ENCODE measurements around the gene KLRC2. TPM values are rescaled to one million over a fixed set of nuclear protein-coding genes. Genes with fewer than 3 reads are reported as not detected.
A peak's percentile ranks its signal among the peaks of the same experiment; 100 is the strongest.
"Not testable (repeated sequence)": the region's sequence is repeated elsewhere in the genome, so short reads cannot be mapped to it uniquely, and the experiment has no call there.

KLRC2 gene
- polyA plus RNA-seq, 1 donor, result 1.6 TPM

- H3K27me3 ChIP-seq (ENCODE audit: control insufficient read depth, insufficient read depth, low read length), result no peaks in the 10 kb centered on the region
- no peak overlapping the region for H3K4me3 ChIP-seq (ENCODE audit: low read length)
- no peak overlapping the region for H3K27ac ChIP-seq (ENCODE audit: low read length)
- H3K36me3 ChIP-seq (ENCODE audit: control insufficient read depth, insufficient read depth, low read length), result no peaks in the 10 kb centered on the region
- H3K9me3 ChIP-seq (ENCODE audit: control insufficient read depth, low read depth, low read length), result no peaks in the 10 kb centered on the region
- DNase-seq, result no peak
- H3K4me1 ChIP-seq (ENCODE audit: control insufficient read depth, insufficient read depth, low read length), result no peaks in the 10 kb centered on the region
- WGBS (ENCODE audit: insufficient coverage, low lambda C conversion rate), result no CpG with 5 or more reads among the region's 4 CpGs
Observed at GRCh38 chr12:10406725-10407124, 29.1 kb downstream of the KLRC2 start.

- no peak overlapping the region for H3K4me3 ChIP-seq (ENCODE audit: low read length)
- no peaks in the 10 kb centered on the region for H3K27me3 ChIP-seq (ENCODE audit: control insufficient read depth, insufficient read depth, low read length)
- H3K36me3 ChIP-seq (ENCODE audit: control insufficient read depth, insufficient read depth, low read length), result no peaks in the 10 kb centered on the region
- no peak for DNase-seq
- H3K4me1 ChIP-seq (ENCODE audit: control insufficient read depth, insufficient read depth, low read length), result no peaks in the 10 kb centered on the region
- H3K27ac ChIP-seq (ENCODE audit: low read length), result no peak overlapping the region
- no peaks in the 10 kb centered on the region for H3K9me3 ChIP-seq (ENCODE audit: control insufficient read depth, low read depth, low read length)
- WGBS (ENCODE audit: insufficient coverage, low lambda C conversion rate), result 86% methylated on average over 1 of the region's 5 CpGs
Observed at GRCh38 chr12:10405294-10405693, 30.5 kb downstream of the KLRC2 start.

- Histone ChIP-seq H3K4me3 (ENCODE audit: low read length) (no peak overlapping the region), H3K4me1 (ENCODE audit: control insufficient read depth, insufficient read depth, low read length) (no peaks in the 10 kb centered on the region)
- no peak for DNase-seq
Observed at GRCh38 chr12:10404798-10405197, 31.0 kb downstream of the KLRC2 start.

GRCh38 chr12:10400829-10401228, 35.0 kb downstream of the KLRC2 start:
- no peak for DNase-seq
- H3K4me1 ChIP-seq (ENCODE audit: control insufficient read depth, insufficient read depth, low read length), result no peaks in the 10 kb centered on the region
- H3K27me3 ChIP-seq (ENCODE audit: control insufficient read depth, insufficient read depth, low read length), result no peaks in the 10 kb centered on the region
- H3K4me3 ChIP-seq (ENCODE audit: low read length), result no peak overlapping the region
- no peaks in the 10 kb centered on the region for H3K36me3 ChIP-seq (ENCODE audit: control insufficient read depth, insufficient read depth, low read length)
- H3K9me3 ChIP-seq (ENCODE audit: control insufficient read depth, low read depth, low read length), result no peaks in the 10 kb centered on the region
- H3K27ac ChIP-seq (ENCODE audit: low read length), result no peak overlapping the region

More at GRCh38 chr12:10404798-10405197, 31.0 kb downstream of the KLRC2 start:
- no peak overlapping the region for H3K27ac ChIP-seq (ENCODE audit: low read length)
- no peaks in the 10 kb centered on the region for H3K36me3 ChIP-seq (ENCODE audit: control insufficient read depth, insufficient read depth, low read length)
- H3K27me3 ChIP-seq (ENCODE audit: control insufficient read depth, insufficient read depth, low read length), result no peaks in the 10 kb centered on the region
- H3K9me3 ChIP-seq (ENCODE audit: control insufficient read depth, low read depth, low read length), result no peaks in the 10 kb centered on the region

- Histone ChIP-seq H3K36me3 (ENCODE audit: control insufficient read depth, insufficient read depth, low read length) (no peaks in the 10 kb centered on the region), H3K4me3 (ENCODE audit: low read length) (no peak overlapping the region), H3K4me1 (ENCODE audit: control insufficient read depth, insufficient read depth, low read length) (peaks cover 2% of the 10 kb centered on the region), H3K9me3 (ENCODE audit: control insufficient read depth, low read depth, low read length) (no peaks in the 10 kb centered on the region), H3K27me3 (ENCODE audit: control insufficient read depth, insufficient read depth, low read length) (no peaks in the 10 kb centered on the region), H3K27ac (ENCODE audit: low read length) (no peak overlapping the region)
- no peak for DNase-seq
- no CpG with 5 or more reads among the region's 2 CpGs for WGBS (ENCODE audit: insufficient coverage, low lambda C conversion rate)
Observed at GRCh38 chr12:10398168-10398567, 37.6 kb downstream of the KLRC2 start.

GRCh38 chr12:10397296-10397695, 38.5 kb downstream of the KLRC2 start:
- Histone ChIP-seq H3K27ac (ENCODE audit: low read length) (no peak overlapping the region), H3K27me3 (ENCODE audit: control insufficient read depth, insufficient read depth, low read length) (no peaks in the 10 kb centered on the region), H3K9me3 (ENCODE audit: control insufficient read depth, low read depth, low read length) (no peaks in the 10 kb centered on the region), H3K4me1 (ENCODE audit: control insufficient read depth, insufficient read depth, low read length) (peaks cover 2% of the 10 kb centered on the region), H3K4me3 (ENCODE audit: low read length) (no peak overlapping the region), H3K36me3 (ENCODE audit: control insufficient read depth, insufficient read depth, low read length) (no peaks in the 10 kb centered on the region)
- 0% methylated on average over 1 of the region's 2 CpGs for whole genome bisulfite sequencing (ENCODE audit: insufficient coverage, low lambda C conversion rate)
- peak in 1 of 2 donors; percentile 17 for DNase-seq

- H3K4me1 ChIP-seq (ENCODE audit: control insufficient read depth, insufficient read depth, low read length); H3K36me3 ChIP-seq (ENCODE audit: control insufficient read depth, insufficient read depth, low read length); H3K27ac ChIP-seq (ENCODE audit: low read length); DNase-seq; H3K4me3 ChIP-seq (ENCODE audit: low read length); H3K27me3 ChIP-seq (ENCODE audit: control insufficient read depth, insufficient read depth, low read length); H3K9me3 ChIP-seq (ENCODE audit: control insufficient read depth, low read depth, low read length): not testable (repeated sequence)
- WGBS (ENCODE audit: insufficient coverage, low lambda C conversion rate), result 86% methylated on average over 1 of the region's 15 CpGs
Observed at GRCh38 chr12:10396176-10396575, 39.6 kb downstream of the KLRC2 start.

- Histone ChIP-seq H3K27ac (ENCODE audit: low read length) (peak overlapping the region; percentile 32), H3K4me1 (ENCODE audit: control insufficient read depth, insufficient read depth, low read length) (peaks cover 2% of the 10 kb centered on the region), H3K36me3 (ENCODE audit: control insufficient read depth, insufficient read depth, low read length) (no peaks in the 10 kb centered on the region), H3K4me3 (ENCODE audit: low read length) (no peak overlapping the region), H3K9me3 (ENCODE audit: control insufficient read depth, low read depth, low read length) (no peaks in the 10 kb centered on the region), H3K27me3 (ENCODE audit: control insufficient read depth, insufficient read depth, low read length) (no peaks in the 10 kb centered on the region)
- DNase-seq, result peak; percentile 35 to 73
- WGBS (ENCODE audit: insufficient coverage, low lambda C conversion rate), result 0% methylated on average over 3 of the region's 6 CpGs
Observed at GRCh38 chr12:10395390-10395998, 40.3 kb downstream of the KLRC2 start.

- DNase-seq; H3K27ac ChIP-seq (ENCODE audit: low read length); H3K4me1 ChIP-seq (ENCODE audit: control insufficient read depth, insufficient read depth, low read length); H3K36me3 ChIP-seq (ENCODE audit: control insufficient read depth, insufficient read depth, low read length); H3K27me3 ChIP-seq (ENCODE audit: control insufficient read depth, insufficient read depth, low read length); H3K9me3 ChIP-seq (ENCODE audit: control insufficient read depth, low read depth, low read length); H3K4me3 ChIP-seq (ENCODE audit: low read length): not testable (repeated sequence)
- 100% methylated on average over 1 of the region's 11 CpGs for whole genome bisulfite sequencing (ENCODE audit: insufficient coverage, low lambda C conversion rate)
Observed at GRCh38 chr12:10394531-10395152, 41.2 kb downstream of the KLRC2 start.

GRCh38 chr12:10393291-10393690, 42.5 kb downstream of the KLRC2 start:
- no CpG with 5 or more reads among the region's 3 CpGs for WGBS (ENCODE audit: insufficient coverage, low lambda C conversion rate)
- Histone ChIP-seq H3K27me3 (ENCODE audit: control insufficient read depth, insufficient read depth, low read length) (no peaks in the 10 kb centered on the region), H3K27ac (ENCODE audit: low read length) (no peak overlapping the region), H3K4me3 (ENCODE audit: low read length) (no peak overlapping the region), H3K9me3 (ENCODE audit: control insufficient read depth, low read depth, low read length) (no peaks in the 10 kb centered on the region), H3K36me3 (ENCODE audit: control insufficient read depth, insufficient read depth, low read length) (no peaks in the 10 kb centered on the region), H3K4me1 (ENCODE audit: control insufficient read depth, insufficient read depth, low read length) (peaks cover 2% of the 10 kb centered on the region)
- DNase-seq, result no peak

GRCh38 chr12:10392394-10392930, 43.3 kb downstream of the KLRC2 start:
- no peak overlapping the region for H3K27ac ChIP-seq (ENCODE audit: low read length)
- no peak overlapping the region for H3K4me3 ChIP-seq (ENCODE audit: low read length)
- H3K4me1 ChIP-seq (ENCODE audit: control insufficient read depth, insufficient read depth, low read length), result peaks cover 2% of the 10 kb centered on the region
- H3K36me3 ChIP-seq (ENCODE audit: control insufficient read depth, insufficient read depth, low read length), result no peaks in the 10 kb centered on the region
- H3K9me3 ChIP-seq (ENCODE audit: control insufficient read depth, low read depth, low read length), result no peaks in the 10 kb centered on the region
- no CpG with 5 or more reads among the region's 7 CpGs for WGBS (ENCODE audit: insufficient coverage, low lambda C conversion rate)
- no peaks in the 10 kb centered on the region for H3K27me3 ChIP-seq (ENCODE audit: control insufficient read depth, insufficient read depth, low read length)
- peak in 1 of 2 donors; percentile 11 for DNase-seq

All from large intestine (tissue), 3 donors.